ENCODE data around the gene MAML2. TPM values are rescaled to one million over a fixed set of nuclear protein-coding genes. Genes with fewer than 3 reads are reported as not detected.

Gene MAML2
- total and polyA plus RNA-seq, 2 of the 13 experiments (the other 11 are each of a cell fraction or from before 2014, with no cell fraction given) = 2.3 to 25.9 TPM

GRCh38 chr11:96332126-96332771 lies 10.7 kb downstream of the MAML2 start (continued):
- TF ChIP-seq MIXL1 (CRISPR knock-in tag; IDR thresholded peaks at IDR 0.05) (peak; percentile 68), SOX13 (IDR thresholded peaks at IDR 0.05) (no peak), SOX13 (CRISPR knock-in tag; conservative IDR thresholded peaks at IDR 0.05 in 1 of 2, IDR thresholded peaks at IDR 0.05 in 1 of 2) (peak in 1 of 2 experiments; percentile 83; a peak in 2 of 4 replicates), ZMYM4 (CRISPR knock-in tag; IDR thresholded peaks at IDR 0.05) (peak; percentile 33; the same call in 1 of the 2 replicates), NCOR1 (IDR thresholded peaks at IDR 0.05; ENCODE audit: borderline replicate concordance, low read length) (peak; percentile 59; the same call in 1 of the 2 replicates), FOXA1 (IDR thresholded peaks at IDR 0.05) (peak; percentile 38; the same call in 1 of the 2 replicates), FOXA1 (CRISPR knock-in tag; IDR thresholded peaks at IDR 0.05) (peak; percentile 90), WIZ (CRISPR knock-in tag; IDR thresholded peaks at IDR 0.05) (no peak; the same call in 1 of the 2 replicates), MED1 (CRISPR knock-in tag; IDR thresholded peaks at IDR 0.05) (peak; percentile 85), MYNN (CRISPR knock-in tag; IDR thresholded peaks at IDR 0.05; ENCODE audit: low read depth) (no peak), ZNF75D (CRISPR knock-in tag; IDR thresholded peaks at IDR 0.05; ENCODE audit: borderline replicate concordance) (no peak), HIVEP1 (CRISPR knock-in tag; IDR thresholded peaks at IDR 0.05) (no peak), ZNF441 (CRISPR knock-in tag; IDR thresholded peaks at IDR 0.05; ENCODE audit: borderline replicate concordance) (no peak), RXRB (CRISPR knock-in tag; IDR thresholded peaks at IDR 0.05; ENCODE audit: borderline replicate concordance) (peak; percentile 43; the same call in 1 of the 2 replicates), TBX2 (CRISPR knock-in tag; IDR thresholded peaks at IDR 0.05; ENCODE audit: borderline replicate concordance) (peak; percentile 98), CHD4 (IDR thresholded peaks at IDR 0.05; ENCODE audit: borderline replicate concordance, low read length) (peak; percentile 46; the same call in 1 of the 2 replicates), REPIN1 (CRISPR knock-in tag; IDR thresholded peaks at IDR 0.05; ENCODE audit: borderline replicate concordance, low read depth) (peak; percentile 63; the same call in 1 of the 2 replicates), KLF6 (CRISPR knock-in tag; IDR thresholded peaks at IDR 0.05) (0 out of 2 replicates have a peak, but pooled peaks have one; percentile 66), ZKSCAN1 (IDR thresholded peaks at IDR 0.05; ENCODE audit: low read length) (no peak), PRDM4 (CRISPR knock-in tag; IDR thresholded peaks at IDR 0.05; ENCODE audit: borderline replicate concordance) (no peak), TGIF2 (CRISPR knock-in tag; IDR thresholded peaks at IDR 0.05) (0 out of 2 replicates have a peak, but pooled peaks have one; percentile 13), ZFY (CRISPR knock-in tag; IDR thresholded peaks at IDR 0.05) (no peak), ZNF205 (CRISPR knock-in tag; IDR thresholded peaks at IDR 0.05) (peak; percentile 60; the same call in 1 of the 2 replicates), ZSCAN21 (CRISPR knock-in tag; IDR thresholded peaks at IDR 0.05; ENCODE audit: borderline replicate concordance) (no peak), FOSL2 (CRISPR knock-in tag; IDR thresholded peaks at IDR 0.05) (peak; percentile 24; the same call in 1 of the 2 replicates), SOX6 (IDR thresholded peaks at IDR 0.05) (no peak), SOX6 (CRISPR knock-in tag; IDR thresholded peaks at IDR 0.05) (peak; percentile 90), KAT7 (CRISPR knock-in tag; IDR thresholded peaks at IDR 0.05; ENCODE audit: borderline replicate concordance) (0 out of 2 replicates have a peak, but pooled peaks have one; percentile 49)
- TF ChIP-seq, protein P1, sequence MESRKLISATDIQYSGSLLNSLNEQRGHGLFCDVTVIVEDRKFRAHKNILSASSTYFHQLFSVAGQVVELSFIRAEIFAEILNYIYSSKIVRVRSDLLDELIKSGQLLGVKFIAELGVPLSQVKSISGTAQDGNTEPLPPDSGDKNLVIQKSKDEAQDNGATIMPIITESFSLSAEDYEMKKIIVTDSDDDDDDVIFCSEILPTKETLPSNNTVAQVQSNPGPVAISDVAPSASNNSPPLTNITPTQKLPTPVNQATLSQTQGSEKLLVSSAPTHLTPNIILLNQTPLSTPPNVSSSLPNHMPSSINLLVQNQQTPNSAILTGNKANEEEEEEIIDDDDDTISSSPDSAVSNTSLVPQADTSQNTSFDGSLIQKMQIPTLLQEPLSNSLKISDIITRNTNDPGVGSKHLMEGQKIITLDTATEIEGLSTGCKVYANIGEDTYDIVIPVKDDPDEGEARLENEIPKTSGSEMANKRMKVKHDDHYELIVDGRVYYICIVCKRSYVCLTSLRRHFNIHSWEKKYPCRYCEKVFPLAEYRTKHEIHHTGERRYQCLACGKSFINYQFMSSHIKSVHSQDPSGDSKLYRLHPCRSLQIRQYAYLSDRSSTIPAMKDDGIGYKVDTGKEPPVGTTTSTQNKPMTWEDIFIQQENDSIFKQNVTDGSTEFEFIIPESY (CRISPR knock-in tag; IDR thresholded peaks at IDR 0.05) = peak; percentile 35; the same call in 1 of the 2 replicates
